TTC549 (cell line): ENCODE results near the gene RHOC.

Source experiments
- FAIRE-seq: peaks from 2 replicates; lab custom pipeline; 2012; peaks lifted over from hg19 to GRCh38; lab: Jason Lieb, UNC

RHOC gene

DNA sequence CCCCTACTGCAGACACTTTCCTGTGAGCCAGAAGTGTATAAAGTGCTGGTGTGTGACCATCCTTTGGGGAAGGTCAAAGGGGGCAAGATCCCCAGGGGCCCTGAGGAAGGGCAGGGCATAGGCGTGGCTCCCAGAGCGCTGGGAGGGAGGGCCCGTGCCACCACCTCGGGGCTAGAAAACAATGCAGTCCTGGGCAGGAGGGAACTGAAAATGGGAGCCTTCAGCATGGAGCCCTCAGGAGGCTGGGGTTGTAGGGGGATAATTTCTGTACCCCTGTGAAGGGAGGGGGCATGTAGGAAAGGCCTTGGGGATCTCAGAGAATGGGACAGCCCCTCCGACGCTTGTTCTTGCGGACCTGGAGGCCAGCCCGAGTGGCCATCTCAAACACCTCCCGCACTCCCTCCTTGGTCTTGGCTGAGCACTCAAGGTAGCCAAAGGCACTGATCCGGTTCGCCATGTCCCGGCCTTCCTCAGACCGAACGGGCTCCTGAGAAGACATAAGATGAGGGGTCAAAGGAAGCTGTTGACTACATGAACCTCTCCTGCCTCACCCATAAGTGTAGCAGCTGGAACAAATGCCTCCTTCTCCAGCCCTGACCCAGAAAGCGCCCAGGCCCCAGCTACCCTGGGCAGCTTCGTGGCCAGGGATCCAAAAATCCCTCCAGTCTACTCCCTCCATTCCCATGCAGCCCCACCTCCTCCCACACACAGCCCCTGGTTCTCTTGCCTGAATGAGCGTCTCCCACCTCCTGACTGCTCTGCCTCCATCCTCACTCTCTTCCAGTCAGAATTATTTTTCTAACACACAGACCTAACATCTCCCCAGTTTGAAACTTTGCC, 5.5 kb downstream of the RHOC start:
- no peak for FAIRE-seq

DNA sequence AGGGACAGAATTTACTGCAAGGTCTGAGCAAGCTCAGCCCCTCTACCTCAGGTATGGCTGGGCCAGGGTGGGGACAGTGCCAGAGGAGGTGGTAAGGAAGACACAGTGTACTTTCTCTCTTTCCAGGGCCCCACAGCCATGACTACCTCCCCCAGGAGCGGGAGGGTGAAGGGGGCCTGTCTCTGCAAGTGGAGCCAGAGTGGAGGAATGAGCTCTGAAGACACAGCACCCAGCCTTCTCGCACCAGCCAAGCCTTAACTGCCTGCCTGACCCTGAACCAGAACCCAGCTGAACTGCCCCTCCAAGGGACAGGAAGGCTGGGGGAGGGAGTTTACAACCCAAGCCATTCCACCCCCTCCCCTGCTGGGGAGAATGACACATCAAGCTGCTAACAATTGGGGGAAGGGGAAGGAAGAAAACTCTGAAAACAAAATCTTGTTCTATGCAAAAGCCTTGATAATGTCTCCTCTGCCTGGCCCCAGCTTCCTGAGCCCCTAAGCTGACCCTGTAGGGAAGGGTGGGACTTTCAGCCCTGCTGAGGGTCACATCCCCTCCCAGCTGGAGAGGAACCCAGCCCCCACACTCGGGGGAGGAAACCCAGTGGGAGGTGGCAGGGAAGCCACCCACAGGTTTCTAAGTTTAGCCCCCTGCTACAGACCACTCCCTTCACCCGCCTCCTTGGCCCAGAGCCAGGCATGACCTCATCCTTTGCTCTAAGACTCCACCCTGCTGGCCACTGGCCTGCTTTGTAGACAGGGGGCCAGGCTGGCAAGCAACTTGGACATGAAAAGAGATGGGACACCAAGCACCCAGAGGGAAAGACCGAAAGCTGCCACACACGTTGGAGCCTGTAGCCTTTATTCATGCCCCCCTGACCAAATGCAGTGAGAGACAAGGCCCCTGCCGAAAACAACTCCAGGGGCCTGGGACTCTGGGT, 6.4 kb downstream of the RHOC start:
- FAIRE-seq: no peak

DNA sequence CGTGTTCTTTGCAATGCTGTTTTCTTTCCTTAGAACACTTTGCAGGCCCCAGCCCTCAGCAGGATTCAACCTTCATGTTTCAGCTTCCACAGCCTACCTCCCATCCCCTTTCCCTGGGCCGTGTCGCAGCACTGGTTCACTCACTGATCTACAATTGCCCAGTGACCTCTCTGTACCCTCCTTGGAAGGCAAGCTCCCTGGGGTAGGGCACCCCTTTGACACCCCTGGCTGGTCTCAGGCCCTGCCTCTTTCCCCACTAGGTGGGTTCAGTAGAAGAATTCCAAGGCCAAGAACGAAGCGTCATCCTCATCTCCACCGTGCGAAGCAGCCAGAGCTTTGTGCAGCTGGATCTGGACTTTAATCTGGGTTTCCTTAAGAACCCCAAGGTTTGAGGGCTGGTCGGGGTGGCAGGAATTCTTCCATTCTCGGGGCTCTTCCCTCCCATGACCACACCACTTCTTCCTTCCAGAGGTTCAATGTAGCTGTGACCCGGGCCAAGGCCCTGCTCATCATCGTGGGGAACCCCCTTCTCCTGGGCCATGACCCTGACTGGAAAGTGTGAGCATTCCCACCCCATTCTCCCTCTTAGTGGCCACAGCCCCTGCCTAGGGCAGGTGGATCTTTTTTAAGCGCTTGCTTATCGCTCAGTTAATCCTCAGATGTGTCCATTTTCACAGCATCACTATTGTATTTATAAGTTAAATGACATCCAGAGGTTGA, 7.3 kb downstream of the RHOC start:
- no peak for FAIRE-seq

DNA sequence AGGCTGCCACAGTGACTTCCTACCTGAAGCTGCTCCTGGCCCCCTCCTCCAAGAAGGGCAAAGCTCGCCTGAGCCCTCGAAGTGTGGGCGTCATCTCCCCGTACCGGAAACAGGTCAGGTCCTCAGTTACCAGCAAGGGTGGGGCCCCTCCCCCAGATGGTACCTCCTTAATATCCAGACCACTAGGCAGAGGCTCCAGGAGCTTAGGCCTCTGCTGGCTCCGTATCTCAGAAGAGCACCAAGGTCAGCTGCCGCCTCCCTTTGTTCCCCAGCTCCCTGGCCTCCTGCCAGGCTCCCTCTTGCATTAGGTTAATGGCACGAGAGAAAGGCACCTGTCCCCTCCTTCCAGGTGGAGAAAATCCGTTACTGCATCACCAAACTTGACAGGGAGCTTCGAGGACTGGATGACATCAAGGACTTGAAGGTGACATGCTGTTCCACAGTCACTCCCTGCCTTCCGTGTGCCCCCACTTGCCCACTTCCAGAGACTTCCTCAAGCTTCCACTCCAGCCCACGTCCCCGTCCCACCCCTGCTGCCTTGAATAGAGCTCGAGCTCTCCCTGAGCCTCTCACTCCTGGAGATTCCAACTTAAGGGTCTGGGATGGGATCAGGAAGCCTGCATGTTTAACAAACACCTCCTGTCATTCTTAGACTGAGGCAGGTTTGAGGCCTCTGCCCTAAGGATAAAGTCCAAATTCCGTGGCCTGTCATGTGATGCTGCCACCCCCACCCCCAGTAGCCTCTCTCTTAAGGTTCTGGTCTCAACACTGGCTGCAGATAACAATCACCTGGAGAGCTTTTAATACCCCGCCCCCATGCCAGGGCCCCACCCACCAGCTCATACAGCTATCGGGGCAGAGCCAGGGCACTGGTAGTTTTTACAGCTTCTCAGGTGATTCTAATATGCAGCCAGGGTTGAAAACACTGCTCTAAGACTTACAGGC, 8.3 kb downstream of the RHOC start:
- FAIRE-seq: no peak

DNA sequence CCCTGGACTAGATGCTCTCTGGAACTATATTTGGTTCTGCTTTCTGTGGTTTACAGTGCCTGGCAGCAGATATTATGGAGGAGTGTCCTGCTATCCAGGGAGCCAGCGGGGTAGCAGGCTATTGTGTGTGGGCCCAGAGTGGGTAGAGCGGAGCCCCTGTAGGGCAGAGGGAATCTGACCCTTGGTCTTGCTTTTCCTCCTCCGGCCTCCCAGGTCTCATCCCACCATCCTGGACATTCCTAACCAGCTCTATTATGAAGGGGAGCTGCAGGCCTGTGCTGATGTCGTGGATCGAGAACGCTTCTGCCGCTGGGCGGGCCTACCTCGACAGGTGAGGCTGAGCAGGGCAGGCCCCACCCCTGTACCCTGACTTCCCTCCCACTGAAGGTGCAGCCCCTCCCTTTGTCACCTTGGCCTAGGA, 9.1 kb downstream of the RHOC start:
- FAIRE-seq: no peak

DNA sequence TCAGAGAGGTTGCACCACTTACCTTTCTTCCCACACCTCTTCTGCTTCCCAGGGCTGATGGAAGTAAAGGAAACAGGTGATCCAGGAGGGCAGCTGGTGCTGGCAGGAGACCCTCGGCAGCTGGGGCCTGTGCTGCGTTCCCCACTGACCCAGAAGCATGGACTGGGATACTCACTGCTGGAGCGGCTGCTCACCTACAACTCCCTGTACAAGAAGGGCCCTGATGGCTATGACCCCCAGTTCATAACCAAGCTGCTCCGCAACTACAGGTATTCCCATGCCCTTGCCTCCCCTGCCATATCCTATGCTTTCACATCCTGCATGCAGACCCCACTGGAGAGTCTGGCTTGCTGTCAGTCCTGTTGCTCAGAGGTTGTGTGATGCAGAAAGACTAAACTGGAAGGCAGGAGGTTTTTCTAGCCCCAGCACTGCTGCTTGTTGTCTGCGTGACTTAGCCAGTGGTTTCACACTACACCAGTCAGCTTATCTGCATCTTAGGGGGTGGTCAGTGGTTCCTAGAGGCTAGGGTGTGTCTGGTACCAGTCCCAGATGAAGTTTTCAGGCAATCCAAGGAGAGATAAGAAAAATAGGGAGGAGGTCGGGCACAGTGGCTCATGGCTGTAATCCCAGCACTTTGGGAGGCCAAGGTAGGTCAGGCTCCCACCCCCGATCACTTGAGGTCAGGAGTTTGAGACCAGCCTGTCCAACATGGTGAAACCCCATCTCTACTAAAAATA, 10.2 kb downstream of the RHOC start:
- no peak for FAIRE-seq

DNA sequence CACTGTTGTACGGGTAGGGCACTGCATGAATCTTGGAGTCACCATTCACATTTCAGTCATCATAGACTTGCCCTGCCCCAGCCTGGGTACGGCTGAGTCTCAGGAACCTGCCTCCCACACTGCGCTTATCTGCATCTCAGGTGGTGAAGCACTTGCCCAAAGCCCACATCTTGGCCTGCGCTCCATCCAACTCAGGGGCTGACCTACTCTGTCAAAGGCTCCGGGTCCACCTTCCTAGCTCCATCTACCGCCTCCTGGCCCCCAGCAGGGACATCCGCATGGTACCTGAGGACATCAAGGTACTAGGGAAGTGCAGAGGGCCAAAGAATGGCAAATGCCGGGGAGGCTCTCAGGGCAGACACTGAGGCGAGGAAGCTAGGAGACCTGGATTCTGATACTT, 11.7 kb downstream of the RHOC start:
- no peak for FAIRE-seq

DNA sequence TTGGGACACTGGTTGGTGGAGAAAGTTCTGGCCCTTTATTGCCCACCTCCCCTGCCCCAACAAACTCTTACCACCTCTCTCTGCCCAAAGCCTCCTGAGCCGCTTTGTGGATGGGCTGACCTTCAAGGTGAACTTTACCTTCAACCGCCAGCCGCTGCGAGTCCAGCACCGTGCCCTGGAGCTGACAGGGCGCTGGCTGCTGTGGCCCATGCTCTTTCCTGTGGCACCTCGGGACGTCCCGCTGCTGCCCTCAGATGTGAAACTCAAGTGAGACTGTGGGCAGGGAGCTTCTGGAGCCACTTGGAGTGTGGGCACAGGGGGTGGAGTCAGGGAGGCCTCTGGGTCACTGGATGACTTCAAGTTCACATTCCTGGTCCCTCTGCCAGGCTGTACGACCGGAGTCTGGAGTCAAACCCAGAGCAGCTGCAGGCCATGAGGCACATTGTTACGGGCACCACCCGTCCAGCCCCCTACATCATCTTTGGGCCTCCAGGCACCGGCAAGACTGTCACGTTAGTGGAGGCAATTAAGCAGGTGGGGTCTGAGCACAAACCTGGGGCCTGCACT, 12.5 kb downstream of the RHOC start:
- FAIRE-seq: no peak

DNA sequence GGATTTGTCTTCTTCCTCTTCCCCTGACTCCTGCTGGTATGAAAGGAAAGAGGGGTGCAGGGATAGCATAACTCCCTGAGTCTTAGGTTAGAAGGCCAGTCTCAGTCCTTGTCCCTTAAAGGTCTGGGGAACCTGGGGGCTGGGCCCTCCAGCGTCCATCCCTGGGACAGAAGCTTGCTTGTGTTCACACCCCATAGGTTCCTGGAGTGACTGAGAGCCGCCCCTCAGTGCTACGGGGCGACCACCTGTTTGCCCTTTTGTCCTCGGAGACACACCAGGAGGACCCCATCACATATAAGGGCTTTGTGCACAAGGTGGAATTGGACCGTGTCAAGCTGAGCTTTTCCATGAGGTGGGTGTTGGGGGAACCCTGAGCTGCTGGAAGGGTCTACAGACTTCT, 13.1 kb downstream of the RHOC start:
- no peak for FAIRE-seq

DNA sequence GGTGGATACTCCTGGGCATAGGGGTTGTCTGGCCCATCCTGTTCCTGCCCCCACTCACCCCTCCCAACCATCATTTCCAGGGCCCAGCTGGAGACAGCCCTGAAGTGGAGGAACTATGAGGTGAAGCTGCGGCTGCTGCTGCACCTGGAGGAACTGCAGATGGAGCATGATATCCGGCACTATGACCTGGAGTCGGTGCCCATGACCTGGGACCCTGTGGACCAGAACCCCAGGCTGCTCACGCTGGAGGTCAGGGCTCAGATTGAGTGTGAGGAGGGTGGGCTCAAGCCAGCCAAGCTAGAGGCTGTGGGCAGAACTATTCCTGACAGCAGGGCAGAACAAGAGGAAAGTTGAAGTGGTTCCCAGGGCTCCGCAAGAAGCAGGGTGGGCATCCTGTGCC, 14.2 kb downstream of the RHOC start:
- FAIRE-seq: no peak

DNA sequence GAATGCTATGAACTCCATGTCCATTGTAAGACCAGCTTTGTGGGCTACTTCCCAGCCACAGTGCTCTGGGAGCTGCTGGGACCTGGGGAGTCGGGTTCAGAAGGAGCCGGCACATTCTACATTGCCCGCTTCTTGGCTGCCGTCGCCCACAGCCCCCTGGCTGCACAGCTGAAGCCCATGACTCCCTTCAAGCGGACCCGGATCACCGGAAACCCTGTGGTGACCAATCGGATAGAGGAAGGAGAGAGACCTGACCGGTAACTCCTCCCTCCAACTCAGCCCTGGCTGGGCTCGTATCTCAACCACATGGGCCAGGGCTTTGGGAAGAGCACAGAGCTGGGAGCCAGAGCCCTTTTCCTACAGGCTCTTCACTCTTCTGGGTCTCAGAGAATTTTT, 17.1 kb downstream of the RHOC start:
- no peak for FAIRE-seq

DNA sequence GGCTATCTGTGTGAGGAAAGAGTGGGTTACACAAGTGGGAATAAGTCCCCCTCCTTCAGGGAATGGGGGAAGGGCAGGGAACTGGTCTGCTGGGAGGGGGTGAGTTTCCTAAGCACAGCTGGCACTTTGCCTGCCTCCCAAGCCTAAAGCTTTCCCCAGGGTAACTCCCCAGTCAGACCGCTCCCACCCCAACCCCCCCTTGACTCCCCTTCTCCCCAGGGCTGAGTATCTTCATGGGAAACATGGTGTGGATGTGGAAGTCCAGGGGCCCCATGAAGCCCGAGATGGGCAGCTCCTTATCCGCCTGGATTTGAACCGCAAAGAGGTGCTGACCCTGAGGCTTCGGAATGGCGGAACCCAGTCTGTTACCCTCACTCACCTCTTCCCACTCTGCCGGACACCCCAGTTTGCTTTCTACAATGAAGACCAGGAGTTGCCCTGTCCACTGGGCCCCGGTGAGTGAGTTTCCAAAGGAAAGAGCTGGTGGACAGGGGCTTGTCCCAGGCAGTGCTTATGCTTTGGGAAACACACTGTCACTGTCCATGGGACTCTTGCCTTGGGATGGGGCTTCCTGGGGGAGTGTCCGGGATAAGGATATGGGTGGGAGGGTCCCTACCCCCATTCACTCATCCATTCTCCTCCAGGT, 17.6 kb downstream of the RHOC start:
- no peak for FAIRE-seq

DNA sequence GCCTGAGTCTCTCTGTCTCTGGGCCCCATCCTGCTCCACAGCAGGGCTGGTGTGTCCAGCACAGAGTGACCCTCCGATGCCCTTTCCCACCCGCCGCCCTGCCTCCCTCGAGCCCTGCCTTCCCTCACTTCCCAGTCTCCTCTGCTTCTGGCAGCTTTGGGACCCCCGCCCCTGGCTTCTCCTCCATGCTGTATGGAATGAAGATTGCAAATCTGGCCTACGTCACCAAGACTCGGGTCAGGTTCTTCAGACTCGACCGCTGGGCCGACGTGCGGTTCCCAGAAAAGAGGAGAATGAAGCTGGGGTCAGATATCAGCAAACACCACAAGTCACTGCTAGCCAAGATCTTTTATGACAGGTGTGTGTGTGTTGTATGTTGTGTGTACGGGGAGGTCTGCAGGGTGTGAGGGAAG, 18.1 kb downstream of the RHOC start:
- no peak for FAIRE-seq

DNA sequence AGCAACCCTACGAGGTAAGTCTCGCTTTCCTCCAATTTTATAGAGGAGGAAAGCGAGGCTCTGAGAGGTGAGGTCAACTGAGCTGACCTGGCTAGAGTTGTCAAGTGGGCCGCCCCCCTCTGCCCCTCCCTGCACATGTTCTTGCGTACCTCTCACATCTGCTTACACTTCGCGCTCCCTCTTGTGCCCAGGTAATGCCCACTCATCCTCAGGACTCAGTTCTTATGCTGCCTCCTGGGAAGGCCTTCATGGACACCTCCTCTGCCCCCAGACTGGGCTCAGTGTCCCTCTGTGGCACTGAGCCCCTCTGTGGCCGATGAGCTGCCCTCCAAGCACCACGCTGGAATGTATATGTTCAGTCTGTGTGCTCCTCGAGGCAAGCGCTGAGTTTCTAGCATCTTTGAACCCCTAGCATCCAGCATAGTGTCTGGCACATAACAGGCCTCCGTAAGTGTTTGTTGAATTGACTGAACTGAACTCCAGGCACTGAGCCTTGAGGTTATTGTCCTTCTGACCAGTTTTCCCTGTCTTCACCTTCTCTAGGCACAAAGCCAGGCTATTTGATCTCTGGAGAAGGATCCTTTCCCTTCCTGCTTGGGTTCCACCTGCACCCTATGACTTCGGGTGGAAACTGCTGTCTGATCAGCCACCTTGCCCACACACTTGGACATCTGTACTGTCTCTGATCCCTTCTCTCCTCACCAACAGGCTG, 19.0 kb downstream of the RHOC start:
- no peak for FAIRE-seq

DNA sequence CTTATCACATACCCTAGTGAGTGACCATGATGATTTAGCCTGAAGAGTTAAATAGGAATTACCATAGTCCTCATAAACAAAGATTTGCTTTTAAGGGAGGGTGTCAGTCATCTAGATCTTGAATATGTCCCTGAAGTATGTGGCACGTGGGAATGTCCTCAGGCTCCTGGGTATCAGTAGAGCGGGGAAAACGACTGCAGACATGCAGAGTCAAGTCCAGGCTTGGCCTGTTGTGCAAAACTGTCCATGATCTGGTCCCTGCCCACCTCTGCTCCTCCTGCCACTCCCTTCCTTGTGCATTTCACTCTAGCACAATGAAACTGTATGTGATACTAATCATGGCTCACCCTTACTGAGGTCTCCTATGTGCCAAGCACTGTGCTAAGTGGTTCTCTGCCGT, 19.6 kb downstream of the RHOC start:
- no peak for FAIRE-seq

DNA sequence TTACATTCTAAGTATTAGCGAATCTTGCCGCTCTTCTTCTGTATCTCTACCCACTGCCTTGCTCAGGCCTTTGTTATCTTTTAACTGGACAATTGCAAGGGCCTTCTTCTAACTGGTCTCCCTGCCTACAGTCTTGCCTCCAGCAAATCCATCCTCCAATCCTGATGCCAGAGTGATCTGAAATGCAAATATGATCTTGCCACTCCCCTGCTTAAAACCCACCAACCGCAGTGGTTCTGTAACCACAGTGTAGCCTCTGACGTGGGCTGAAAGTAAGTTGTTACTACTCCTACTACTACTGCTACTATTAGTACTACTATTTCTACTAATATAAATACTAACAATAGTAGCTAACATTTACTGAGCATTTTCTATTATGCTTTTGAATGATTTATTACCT, 20.1 kb downstream of the RHOC start:
- no peak for FAIRE-seq

DNA sequence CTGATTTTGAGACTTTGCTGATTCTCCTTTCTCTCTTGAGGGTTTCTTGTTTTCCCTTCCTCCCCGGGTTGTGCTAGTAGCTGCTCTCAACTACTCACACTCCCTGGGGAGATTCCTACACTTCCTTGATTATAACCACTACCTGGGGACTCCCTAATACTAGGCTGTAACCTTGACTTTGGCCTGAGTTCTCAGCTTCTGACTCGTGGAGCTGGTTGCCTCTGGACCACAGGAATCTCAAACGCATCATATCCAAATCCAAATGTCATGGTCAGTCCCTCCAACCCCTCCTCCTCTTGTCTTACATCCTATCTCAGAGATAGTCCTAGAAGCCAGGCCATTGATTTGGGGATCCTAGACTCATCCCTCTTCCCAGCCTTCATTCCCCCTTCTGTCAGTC, 20.5 kb downstream of the RHOC start:
- FAIRE-seq: no peak

DNA sequence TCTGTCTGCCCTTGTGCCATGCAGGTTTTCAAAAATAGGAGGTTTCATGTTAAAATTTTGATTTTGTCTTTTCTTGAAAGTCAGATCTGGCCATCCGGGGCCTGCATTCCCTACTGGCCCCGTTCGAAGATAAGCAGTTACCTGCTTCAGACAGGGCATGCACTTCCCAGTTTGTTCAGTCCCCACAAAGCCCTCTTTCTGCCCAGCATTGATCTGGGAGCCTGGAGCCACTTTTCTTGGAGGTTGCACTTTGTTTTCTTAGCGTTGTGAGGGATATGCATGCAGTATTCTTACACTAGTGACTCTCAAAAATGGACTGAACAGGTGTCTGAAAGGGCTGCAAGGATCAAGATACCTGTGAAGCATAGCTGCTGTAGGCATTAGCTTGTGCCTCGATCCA, 21.0 kb downstream of the RHOC start:
- no peak for FAIRE-seq

DNA sequence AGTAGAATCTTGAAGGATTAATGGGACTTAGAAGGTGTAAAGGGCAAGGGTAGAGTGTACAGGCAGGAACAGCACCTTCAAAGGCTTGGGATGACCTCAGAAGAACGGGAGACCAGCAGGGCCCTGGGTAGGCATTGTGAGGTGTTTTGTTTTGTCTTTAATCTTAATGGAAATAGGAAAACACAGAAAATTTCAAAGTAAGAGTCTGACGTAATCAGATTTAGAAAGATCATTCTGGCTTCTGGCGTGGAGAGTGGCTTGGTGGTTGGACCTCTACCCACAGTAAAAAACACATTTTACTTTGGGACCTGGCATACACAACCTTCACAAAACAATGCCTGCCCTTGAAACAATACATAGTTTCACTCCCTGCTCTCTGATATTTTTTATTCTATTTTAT, 28.3 kb downstream of the RHOC start:
- no peak for FAIRE-seq
